ENCODE results near the gene NCBP3. TPM values are rescaled to one million over a fixed set of nuclear protein-coding genes. Genes with fewer than 3 reads are reported as not detected.

NCBP3 gene
- total RNA-seq, 2 donors from 2014 or later: 14.8 to 370 TPM

- intact Hi-C loops (cut with DNase I): no loop called here
- Histone ChIP-seq H3K4me3 (no peak overlapping the region), H3K4me1 (replicated peaks) (peaks cover 5% of the 10 kb centered on the region), H3K36me3 (no peaks in the 10 kb centered on the region), H3K27ac (no peak overlapping the region), H3K27me3 (replicated peaks; ENCODE audit: insufficient read depth) (no peaks in the 10 kb centered on the region), H3K9me3 (no peaks in the 10 kb centered on the region)
- TF ChIP-seq POLR2AphosphoS5 (IDR thresholded peaks at IDR 0.05): no peak
- peak in 2 of 4 experiments; percentile 28 to 48 for TF ChIP-seq CTCF (IDR thresholded peaks at IDR 0.05)
- 37% methylated on average over 3 of the region's 3 CpGs for WGBS
- DNase-seq (ENCODE audit: low spot score): no peak
Measured at GRCh38 chr17:3843935-3844516, 2.0 kb downstream of the NCBP3 start.

- TF ChIP-seq POLR2A (IDR thresholded peaks at IDR 0.05): no peak
- TF ChIP-seq CTCF (IDR thresholded peaks at IDR 0.05): no peak
- no peak for TF ChIP-seq POLR2AphosphoS5 (IDR thresholded peaks at IDR 0.05)
- no peak overlapping the region for H3K27ac ChIP-seq
- H3K9me3 ChIP-seq: no peaks in the 10 kb centered on the region
- WGBS: 79% methylated on average over 12 of the region's 12 CpGs
- no peaks in the 10 kb centered on the region for H3K4me1 ChIP-seq (replicated peaks)
- intact Hi-C loops (cut with DNase I): no loop called here
- H3K27me3 ChIP-seq (replicated peaks; ENCODE audit: insufficient read depth): no peaks in the 10 kb centered on the region
- DNase-seq (ENCODE audit: low spot score): no peak
- H3K4me3 ChIP-seq: no peak overlapping the region
- H3K36me3 ChIP-seq: no peaks in the 10 kb centered on the region
Measured at GRCh38 chr17:3838206-3838605, 7.8 kb downstream of the NCBP3 start.

GRCh38 chr17:3836551-3836950 lies 9.5 kb downstream of the NCBP3 start:
- intact Hi-C loops (cut with DNase I): no loop called here
- H3K27me3 ChIP-seq (replicated peaks; ENCODE audit: insufficient read depth): no peaks in the 10 kb centered on the region
- H3K4me3 ChIP-seq: no peak overlapping the region
- H3K4me1 ChIP-seq (replicated peaks): no peaks in the 10 kb centered on the region
- no peaks in the 10 kb centered on the region for H3K36me3 ChIP-seq
- no peak for DNase-seq (ENCODE audit: low spot score)
- no peak overlapping the region for H3K27ac ChIP-seq
- H3K9me3 ChIP-seq: no peaks in the 10 kb centered on the region
- TF ChIP-seq CTCF (IDR thresholded peaks at IDR 0.05) (no peak), POLR2AphosphoS5 (IDR thresholded peaks at IDR 0.05) (no peak), POLR2A (IDR thresholded peaks at IDR 0.05) (no peak)
- WGBS: 85% methylated on average over 10 of the region's 10 CpGs

- H3K4me1 ChIP-seq (replicated peaks): no peaks in the 10 kb centered on the region
- no peak overlapping the region for H3K27ac ChIP-seq
- TF ChIP-seq CTCF (IDR thresholded peaks at IDR 0.05) (no peak), POLR2A (IDR thresholded peaks at IDR 0.05) (no peak), POLR2AphosphoS5 (IDR thresholded peaks at IDR 0.05) (no peak)
- H3K27me3 ChIP-seq (replicated peaks; ENCODE audit: insufficient read depth): no peaks in the 10 kb centered on the region
- intact Hi-C loops (cut with DNase I): no loop called here
- H3K9me3 ChIP-seq: no peaks in the 10 kb centered on the region
- DNase-seq (ENCODE audit: low spot score): no peak
- no peak overlapping the region for H3K4me3 ChIP-seq
- WGBS: 80% methylated on average over 14 of the region's 14 CpGs
- no peaks in the 10 kb centered on the region for H3K36me3 ChIP-seq
Measured at GRCh38 chr17:3835410-3836229, 10.4 kb downstream of the NCBP3 start.

- no peak for DNase-seq (ENCODE audit: low spot score)
- no peak for TF ChIP-seq POLR2AphosphoS5 (IDR thresholded peaks at IDR 0.05)
- no peak for TF ChIP-seq CTCF (IDR thresholded peaks at IDR 0.05)
- WGBS: 93% methylated on average over 4 of the region's 4 CpGs
- H3K27ac ChIP-seq: no peak overlapping the region
- H3K4me1 ChIP-seq (replicated peaks): no peaks in the 10 kb centered on the region
- H3K27me3 ChIP-seq (replicated peaks; ENCODE audit: insufficient read depth): no peaks in the 10 kb centered on the region
- H3K36me3 ChIP-seq: no peaks in the 10 kb centered on the region
- no peak overlapping the region for H3K4me3 ChIP-seq
- intact Hi-C loops (cut with DNase I): no loop called here
- H3K9me3 ChIP-seq: no peaks in the 10 kb centered on the region
Measured at GRCh38 chr17:3834811-3835210, 11.2 kb downstream of the NCBP3 start.

Measured in prostate gland (tissue), 2 donors.